GM19238 (cell line): ENCODE results near the gene HNRNPUL1.

ENCODE experiments used
- DNase-seq: peaks from one replicate; pipeline ENCODE4 v3.0.0; 2011; ENCODE audit warnings: low spot score; ENCODE audit not compliant: insufficient read length

HNRNPUL1 gene

DNA sequence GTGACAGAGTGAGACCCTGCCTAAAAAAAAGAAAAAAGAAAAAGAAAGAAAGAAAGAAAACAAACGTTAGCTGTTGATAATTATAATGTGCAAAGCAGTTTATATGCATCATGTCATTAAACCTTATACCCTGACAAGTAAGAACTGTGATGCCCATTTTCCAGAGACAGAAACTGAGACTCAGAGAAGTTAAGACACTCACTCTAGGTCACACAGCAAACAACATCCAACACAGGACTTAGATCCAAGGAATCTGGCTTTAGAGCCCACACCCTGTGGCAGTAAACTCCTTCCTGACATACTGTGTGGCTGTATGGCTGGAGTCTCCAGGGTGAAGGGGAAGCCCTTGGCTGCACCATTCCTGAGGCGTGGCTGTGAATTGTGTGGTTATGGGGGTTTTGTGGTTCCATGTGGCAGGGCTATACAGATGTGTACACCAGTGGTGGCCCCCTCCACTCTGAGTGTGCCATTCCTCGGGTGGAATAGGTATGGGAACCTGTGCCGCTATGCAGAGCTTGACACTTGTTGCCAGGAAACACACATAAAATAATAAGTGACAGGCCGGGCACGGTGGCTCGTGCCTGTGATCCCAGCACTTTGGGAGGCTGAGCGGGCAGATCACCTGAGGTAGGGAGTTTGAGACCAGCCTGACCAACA lies 29.5 kb upstream of the HNRNPUL1 start:
- no peak for DNase-seq

DNA sequence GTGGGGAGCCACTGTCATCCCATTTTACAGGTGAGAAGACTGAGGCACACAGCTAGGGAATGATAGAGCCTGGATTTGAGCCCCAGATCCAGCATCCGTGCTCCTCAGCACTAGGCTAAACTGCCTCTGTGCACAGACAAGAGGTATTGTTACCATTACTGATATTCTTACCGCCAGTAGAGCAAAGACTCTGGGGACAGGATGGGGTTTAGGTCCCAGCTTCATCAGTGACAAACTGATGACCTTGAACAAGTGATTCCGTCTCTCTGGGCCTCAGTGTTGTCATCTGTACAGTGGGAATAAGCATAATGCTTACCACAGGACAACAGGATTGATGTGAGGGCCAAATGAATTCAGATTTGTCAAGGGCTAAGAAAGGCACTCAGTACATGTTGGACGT lies 28.7 kb upstream of the HNRNPUL1 start:
- no peak for DNase-seq

DNA sequence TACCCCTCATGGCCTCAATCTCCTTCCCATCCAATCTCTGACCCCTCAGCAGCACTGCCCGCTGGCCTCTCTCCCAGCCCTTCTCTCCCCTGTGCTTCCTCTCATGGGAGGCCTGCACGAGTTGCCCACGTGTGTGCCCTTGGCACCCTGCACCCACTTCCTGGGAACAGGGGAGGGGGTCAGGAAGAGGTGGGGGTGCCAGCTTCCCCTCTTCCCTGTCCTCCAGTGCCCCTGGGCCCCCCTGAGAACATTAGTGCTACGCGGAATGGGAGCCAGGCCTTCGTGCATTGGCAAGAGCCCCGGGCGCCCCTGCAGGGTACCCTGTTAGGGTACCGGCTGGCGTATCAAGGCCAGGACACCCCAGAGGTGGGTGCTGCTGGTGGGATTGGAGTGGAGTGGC lies 25.9 kb upstream of the HNRNPUL1 start:
- no peak for DNase-seq

DNA sequence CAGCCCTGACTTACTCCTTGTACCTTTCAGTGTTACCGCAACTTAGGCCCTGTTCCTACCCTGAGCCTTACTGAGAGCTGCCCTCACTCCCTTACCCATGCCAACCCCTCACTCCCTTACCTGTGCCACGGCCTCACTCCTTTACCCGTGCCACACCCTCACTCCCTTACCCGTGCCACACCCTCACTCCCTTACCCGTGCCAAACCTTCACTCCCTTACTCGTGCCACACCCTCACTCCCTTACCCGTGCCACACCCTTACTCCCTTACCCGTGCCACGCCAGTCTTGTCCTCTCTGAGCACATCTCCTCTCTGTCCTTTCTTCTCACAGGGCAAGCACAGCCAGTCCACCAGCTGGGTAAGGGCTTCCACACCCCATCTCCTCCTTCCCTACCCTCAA lies 24.8 kb upstream of the HNRNPUL1 start:
- DNase-seq: no peak

DNA sequence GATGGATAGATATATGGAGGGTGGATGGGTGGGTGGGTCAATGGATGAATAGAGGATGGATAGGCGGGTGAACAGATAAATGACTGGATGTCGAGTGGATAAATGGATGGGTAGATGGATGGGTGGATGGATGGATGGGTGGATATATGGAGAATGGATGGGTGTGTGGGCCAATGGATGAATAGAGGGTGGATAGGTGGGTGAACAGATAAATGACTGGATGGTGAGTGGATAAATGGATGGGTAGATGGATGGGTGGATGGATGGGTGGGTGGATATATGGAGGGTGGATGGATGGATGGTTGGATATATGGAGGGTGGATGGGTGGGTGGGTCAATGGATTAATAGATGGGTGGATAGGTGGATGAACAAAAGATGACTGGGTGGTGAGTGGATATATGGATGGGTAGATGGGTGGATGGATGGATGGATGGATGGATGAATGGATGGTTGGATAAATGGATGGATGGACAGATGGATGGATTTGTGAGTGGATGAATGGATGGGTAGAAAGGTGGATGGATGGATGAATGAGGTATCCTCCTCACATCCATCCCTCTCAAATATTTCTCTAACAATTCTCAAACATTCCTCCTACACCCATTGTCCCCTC lies 24.1 kb upstream of the HNRNPUL1 start:
- no peak for DNase-seq

DNA sequence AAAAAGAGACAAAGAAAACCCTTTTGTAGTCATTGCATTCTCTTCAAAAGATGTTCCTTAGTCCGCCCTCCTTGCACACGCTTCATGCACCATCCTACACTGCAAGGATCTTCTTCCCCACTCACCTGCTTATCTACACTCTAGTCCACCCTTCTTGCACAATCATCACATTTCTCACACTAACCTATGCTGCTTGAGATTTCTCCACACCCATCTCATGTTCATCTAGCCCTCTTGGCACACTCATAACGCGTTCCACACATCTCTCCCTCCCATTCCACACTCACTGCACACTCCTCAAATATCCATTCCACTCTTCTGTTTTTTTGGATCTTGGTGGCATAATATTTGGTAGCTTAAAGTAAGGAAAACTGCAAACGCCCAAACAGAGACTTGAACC lies 22.3 kb upstream of the HNRNPUL1 start:
- no peak for DNase-seq

DNA sequence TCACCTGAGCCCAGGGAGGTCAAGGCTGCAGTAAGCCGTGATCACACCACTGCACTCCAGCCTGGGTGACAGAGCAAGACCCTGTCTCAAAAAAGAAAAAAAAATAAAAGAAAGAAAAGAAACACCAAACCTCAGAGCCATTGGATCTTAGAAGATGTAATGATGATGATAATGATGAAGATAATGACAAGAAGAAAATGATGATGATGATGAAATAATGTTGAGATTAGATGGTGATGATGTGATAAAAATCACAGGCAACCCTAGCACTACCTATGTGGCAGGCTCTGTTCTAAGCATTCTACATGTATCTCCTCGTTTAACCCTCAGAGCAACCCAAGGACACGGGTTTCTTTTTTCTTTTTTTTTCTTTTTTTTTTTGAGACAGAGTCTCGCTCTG lies 20.1 kb upstream of the HNRNPUL1 start:
- no peak for DNase-seq

DNA sequence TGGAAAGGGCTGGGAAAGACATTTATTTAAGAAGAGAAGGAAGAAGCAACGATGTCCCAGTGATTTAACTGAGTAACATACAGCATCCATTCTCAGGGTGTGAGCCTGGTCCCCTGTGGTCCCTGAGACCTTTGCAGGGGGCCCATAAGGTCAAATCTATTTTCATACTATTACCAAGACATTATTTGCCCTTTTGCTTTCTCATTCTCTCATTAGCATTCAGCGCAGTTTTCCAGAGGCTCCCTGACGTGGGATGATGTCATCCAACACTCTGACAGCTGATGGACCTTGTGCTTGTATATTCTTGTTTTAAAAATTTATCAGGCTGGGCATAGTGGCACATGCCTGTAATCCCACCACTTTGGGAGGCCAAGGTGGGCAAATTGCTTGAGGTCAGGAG lies 18.3 kb upstream of the HNRNPUL1 start:
- DNase-seq: no peak

DNA sequence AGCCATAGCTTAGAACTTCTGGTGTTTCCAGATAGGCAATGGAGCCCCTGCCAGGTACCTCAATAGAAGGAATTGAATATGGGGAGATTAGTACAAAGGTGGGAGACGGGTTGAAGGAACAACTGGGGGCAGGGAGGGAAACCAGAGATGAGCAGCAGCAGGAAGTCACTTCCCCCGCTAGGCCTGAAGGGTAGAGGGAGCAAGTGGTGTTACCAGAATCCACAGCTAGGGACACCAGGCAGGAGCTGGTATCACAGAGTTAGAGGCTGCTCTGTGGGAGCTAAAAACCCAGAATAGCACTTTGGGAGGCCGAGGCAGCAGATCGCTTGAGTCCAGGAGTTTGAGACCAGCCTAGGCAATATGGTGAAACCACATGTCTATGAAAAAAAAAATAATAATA lies 15.3 kb upstream of the HNRNPUL1 start:
- DNase-seq: no peak

DNA sequence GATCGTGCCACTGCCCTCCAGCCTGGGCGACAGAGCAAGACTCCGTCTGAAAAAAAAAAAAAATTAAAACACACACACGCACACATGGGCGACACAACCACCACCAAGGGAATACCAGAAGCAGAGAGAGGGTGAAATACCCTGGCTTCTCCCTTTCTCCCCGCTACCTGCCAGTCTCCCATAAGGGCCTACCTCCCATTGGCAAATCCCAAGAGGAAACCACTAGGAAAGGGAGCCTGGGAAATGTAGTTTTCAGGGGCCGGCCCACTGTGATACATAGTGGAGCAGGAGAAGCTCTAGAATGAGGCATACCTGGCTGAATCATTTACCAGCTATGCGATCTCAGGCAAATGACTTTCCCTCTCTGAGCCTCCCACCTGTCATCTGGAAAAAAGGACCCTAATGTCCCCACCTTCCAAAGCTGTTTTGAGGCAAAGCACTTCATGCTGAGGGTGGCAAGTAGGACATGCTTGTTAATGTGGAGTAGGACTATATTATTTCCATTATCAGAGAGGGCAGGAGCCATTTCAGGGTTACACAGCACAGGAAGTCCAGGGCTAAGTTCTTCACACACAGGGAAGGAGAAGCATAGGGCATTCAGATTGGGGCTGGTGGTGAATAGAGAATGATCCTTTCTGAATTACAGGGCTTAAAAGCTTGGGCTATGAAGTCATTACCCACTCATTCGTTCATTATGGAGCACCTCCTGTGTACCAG lies 14.3 kb upstream of the HNRNPUL1 start:
- DNase-seq: no peak

DNA sequence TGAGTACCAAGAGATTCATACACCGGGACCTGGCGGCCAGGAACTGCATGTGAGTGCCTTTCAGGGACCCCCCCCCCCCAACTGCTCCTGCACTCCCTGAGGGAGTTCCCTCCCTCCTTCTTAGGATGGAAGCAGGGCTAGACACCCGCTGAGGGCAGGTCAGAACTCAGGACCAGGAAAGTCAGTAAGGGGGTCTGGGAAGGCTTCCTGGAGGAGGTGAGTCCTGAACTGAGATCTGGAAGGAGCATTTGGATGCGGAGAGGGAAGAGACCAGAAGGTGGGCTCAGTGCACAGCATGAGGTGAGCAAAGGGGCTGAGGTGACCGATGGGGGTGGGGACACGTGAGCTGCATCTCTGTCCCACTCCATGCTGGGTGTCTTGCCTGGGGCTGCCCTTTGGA lies 10.5 kb upstream of the HNRNPUL1 start:
- no peak for DNase-seq

DNA sequence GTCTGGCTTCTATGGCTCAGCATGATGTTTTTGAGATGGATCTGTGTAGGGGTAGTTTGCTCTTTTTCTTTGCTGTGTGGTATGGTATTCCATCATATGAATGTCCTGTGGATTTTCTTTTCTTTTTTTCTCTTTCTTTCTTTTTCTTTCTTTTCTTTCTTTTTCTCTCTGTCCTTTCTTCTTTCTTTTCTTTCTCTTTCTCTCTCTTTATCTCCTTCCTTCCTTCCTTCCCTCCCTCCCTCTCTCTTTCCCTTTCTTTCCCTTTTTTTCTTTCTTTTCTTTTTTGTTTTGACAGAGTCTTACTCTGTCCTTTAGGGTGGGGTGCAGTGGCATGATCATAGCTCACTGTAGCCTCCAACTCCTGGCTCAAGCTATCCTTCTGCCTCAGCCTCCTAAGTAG lies 9.0 kb upstream of the HNRNPUL1 start:
- DNase-seq: no peak

DNA sequence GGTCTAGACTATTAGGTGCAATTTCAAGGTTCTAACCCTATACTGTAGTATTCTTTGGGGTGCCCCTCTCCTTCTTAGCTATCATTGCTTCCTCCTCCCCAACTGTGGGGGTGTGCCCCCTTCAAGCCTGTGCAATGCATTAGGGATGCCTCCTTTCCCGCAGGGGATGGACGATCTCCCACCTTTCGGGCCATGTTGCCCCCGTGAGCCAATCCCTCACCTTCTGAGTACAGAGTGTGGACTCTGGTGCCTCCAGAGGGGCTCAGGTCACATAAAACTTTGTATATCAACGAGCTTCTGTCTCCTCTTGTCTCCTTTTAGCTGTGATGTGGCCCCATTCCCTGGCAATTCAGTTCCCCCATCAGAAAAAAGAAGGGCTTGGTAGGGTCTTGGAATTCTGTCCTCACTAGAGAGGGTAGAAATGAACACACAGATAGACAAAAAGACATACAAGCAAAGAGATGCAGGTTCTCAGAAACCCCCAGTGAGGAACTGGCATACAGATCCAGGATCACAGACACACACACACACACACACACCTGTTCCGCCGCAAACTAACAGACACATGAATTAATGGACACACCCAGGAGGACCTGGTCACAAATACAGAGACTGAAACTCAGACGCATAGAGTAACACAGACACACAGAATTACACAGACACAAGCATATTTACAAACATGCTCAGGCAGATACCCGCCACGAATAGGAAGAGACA lies 2.5 kb upstream of the HNRNPUL1 start:
- DNase-seq: no peak

DNA sequence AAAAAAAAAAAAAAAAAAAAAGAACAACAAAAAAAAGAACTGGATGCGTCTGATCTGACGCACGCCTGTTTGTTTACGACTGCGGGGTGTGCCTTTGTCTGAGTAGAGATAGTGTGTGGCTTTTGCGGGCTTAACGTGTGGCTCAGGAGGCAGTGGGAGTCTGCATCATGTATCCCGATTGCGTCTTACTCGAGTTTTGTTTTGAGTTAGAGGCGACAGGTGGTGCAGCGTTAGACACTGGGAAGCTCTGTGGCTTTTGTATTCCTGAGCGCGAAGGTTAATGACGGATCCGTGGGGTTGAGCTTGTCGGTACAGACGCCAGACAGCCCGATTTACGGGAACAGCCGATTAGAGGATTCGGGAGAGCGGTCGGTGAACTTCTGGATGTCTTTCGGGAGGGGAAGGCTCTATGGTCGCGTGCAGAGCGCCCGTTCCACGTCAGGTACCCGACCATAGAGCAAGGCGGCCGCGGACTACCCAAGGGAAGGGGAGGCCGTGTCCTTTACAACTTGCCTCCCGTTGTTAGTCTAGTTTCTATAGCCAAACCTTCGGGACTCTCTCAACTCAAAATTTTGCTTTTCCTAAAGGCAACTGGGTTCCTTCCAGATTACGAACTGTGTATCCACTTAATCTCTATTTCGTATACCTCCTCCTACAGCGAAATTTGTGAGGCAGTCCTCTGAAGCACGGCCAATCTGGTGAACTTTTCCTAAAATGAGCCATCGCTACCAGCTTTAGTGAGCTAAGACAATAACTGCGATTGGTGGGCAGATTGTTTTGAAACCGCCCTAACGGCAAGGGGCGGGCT lies 926 bp upstream of the HNRNPUL1 start:
- DNase-seq: peak; percentile 38

DNA sequence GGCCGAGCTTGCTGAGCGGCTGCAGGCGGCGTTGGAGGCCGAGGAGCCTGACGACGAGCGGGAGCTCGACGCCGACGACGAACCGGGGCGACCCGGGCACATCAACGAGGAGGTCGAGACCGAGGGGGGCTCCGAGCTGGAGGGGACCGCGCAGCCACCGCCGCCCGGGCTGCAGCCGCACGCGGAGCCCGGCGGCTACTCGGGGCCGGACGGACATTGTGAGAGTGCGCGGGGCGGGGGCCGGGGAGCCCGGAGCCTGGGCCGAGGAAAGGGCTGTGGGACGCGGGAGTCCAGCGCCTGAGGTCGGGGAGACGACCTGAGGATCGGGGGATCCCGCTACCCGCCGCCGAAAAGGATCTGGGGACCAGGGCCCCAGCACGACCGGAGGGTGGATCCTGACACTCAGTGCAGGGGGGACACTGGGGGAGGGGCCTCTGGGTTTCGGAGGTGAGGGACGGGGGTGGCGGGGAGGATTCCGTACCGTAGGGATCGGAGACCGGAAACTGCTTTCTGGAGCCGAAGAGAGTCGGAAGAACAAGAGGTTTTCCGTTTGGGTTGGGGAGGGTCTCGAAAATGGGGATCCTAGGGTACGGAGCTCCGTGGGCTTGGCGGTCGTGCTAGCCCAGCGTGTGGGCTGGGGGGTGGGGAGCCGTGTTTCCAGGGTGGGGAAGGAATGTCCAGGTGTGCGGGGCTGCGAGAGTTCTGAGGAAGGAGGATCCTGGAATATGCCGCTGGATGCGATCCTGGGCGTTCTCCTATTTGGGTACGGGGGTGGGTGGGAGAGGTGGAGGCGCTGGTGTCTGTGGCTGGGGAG lies 616 bp downstream of the HNRNPUL1 start:
- DNase-seq: peak; percentile 48

DNA sequence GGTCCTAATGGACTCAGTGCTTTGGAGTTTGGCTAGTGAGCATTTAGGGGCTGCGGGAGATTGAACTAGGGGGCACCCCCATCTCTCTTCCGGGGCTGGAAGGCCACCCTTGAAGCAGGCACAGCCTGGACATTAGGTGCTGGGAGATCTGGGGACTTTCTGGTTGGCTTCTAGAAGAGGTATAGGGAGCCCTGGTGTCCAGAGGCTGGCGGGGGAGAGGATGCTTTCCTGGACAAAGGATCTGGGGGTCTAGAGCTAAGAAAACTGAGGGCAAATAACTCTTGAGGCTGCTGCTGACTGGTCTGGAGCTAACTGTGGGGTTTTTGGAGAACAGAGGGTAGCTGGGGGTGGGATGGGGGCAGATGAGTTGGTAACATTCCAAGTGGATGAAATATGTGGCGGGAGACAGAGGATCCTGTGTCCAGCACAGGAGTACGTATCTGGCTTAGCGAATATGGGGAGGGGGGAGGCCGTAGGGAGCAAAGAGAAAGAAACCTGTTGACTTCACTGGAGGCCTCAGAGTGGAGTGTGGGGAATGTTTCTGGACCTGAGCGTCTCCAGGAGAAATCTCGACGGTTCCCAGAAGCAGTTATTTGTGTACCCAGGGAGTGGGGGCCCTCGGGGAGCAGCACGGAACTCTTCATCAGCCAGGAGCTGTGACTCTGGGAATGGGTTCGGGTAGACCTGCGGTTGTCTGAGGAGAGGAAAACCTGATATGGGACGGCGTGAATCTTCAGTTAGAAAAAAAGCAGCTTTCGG lies 1.4 kb downstream of the HNRNPUL1 start:
- DNase-seq: no peak

DNA sequence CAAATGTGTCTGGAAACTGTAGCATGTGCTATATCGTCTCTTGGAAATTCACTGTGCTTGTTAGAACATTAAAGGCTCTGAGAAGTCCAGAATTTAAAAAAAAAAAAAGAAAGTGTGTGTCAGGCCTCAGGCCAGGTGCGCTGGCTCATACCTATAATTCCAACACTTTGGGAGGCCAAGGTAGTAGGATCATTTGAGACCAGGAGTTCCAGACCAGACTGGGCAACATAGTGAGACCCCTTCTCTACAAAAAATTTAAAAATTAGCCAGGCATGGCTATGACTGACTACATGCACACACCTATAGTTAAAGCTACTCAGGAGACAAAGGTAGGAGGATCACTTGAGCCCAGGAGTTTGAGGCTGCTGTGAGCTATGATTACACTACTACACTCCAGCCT lies 4.9 kb downstream of the HNRNPUL1 start:
- no peak for DNase-seq

DNA sequence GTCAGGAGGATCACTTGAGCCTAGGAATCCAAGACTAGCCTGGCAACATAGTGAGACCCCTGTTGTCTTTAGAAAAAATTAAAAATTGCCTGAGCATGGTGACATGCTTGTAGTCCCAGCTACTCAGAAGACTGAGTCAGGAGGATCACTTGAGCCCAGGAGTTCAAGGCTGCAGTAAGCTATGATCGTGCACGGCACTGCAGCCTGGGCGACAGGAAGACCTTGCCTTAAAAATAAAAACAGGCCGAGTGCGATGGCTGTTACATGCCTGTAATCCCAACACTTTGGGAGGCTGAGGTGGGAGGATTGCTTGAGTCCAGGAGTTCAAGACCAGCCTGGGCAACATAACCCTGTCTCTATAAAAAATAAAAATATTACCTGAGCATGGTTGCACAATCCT lies 5.4 kb downstream of the HNRNPUL1 start:
- no peak for DNase-seq

DNA sequence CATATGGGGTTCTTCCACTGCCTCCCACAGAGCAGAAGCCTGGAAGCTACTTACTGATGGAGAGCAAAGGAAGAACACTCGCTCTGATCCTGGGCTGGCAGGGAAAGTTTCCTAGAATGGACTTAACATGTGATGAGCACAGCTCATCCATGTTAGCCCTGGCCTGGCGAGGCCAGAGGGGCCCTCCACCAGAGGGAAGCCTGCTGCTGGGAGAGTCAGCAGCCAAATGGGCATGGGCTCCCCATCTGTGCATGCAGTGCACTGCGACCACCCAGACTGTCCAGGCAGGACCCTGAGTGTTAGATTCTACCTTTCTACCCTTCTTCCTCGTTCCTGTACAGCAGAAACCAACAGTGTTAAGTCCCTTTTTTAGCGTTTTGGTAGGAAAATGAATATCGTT lies 8.9 kb downstream of the HNRNPUL1 start:
- DNase-seq: no peak

DNA sequence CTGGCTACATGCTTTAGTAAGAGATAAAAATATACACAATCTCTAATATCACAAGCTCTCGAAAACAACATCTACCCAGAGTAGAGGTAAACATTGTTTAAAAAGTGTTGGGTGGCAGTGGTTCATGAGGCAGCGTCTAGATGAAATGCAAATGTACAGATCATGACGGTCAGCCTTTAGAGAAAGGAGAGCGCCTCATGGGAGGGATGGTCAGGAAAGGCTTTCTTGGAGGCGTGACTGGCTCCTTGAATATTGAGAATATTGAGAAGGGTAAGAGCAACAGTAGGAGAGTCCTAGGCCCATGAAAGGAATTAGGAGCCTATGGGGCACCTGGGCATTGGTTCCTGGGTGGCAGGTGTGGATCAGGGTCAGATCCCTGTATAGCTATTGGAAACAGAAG lies 10.6 kb downstream of the HNRNPUL1 start:
- DNase-seq: no peak
